Measurements from ENCODE around the gene MBNL2. TPM values are rescaled to one million over a fixed set of nuclear protein-coding genes. Genes with fewer than 3 reads are reported as not detected.

The MBNL2 gene
- total RNA-seq, 2 experiments from 2014 or later, result 2.7 to 7.4 TPM

- H3K36me3 ChIP-seq (ENCODE audit: insufficient read depth, low read length), result no peaks in the 10 kb centered on the region
- H2AFZ ChIP-seq (ENCODE audit: low read length), result no peak overlapping the region
- H3K9me3 ChIP-seq (ENCODE audit: low read length), result no peaks in the 10 kb centered on the region
- no peak overlapping the region for H3K4me3 ChIP-seq (ENCODE audit: low read depth, low read length, poor library complexity, severe bottlenecking)
- no peaks in the 10 kb centered on the region for H4K20me1 ChIP-seq (ENCODE audit: insufficient read depth, low read length)
- no peak for DNase-seq (ENCODE audit: low spot score)
- no peaks in the 10 kb centered on the region for H3K79me2 ChIP-seq (ENCODE audit: insufficient read depth, low read depth, low read length)
- intact Hi-C loops (cut with micrococcal nuclease; ENCODE audit: unreplicated experiment), result no loop called here
- no peaks in the 10 kb centered on the region for H3K4me1 ChIP-seq (ENCODE audit: insufficient read depth, low read length, poor library complexity, severe bottlenecking)
- ChIA-PET POLR2A (no interaction called here), CTCF (ENCODE audit: unreplicated experiment) (no interaction called here)
- H3K9me2 ChIP-seq (ENCODE audit: insufficient read depth, low read length), result no peaks in the 10 kb centered on the region
- BruUV-seq (replicated peaks), result no TSS peak
- H3K4me2 ChIP-seq (ENCODE audit: low read length), result no peak overlapping the region
- no peak overlapping the region for H3K27ac ChIP-seq (ENCODE audit: low read depth, low read length, poor library complexity, severe bottlenecking)
- no peak for TF ChIP-seq CTCF (conservative IDR thresholded peaks at IDR 0.05; ENCODE audit: low read length)
- no peak for TF ChIP-seq EZH2phosphoT487 (IDR thresholded peaks at IDR 0.05; ENCODE audit: borderline replicate concordance, low read depth, low read length)
Measured at GRCh38 chr13:97298816-97299215, 76.7 kb downstream of the MBNL2 start.

- no peak for DNase-seq (ENCODE audit: low spot score)
- Histone ChIP-seq H3K4me2 (ENCODE audit: low read length) (no peak overlapping the region), H3K4me1 (ENCODE audit: insufficient read depth, low read length, poor library complexity, severe bottlenecking) (no peaks in the 10 kb centered on the region), H3K27ac (ENCODE audit: low read depth, low read length, poor library complexity, severe bottlenecking) (no peak overlapping the region), H2AFZ (ENCODE audit: low read length) (no peak overlapping the region), H4K20me1 (ENCODE audit: insufficient read depth, low read length) (no peaks in the 10 kb centered on the region), H3K9me2 (ENCODE audit: insufficient read depth, low read length) (no peaks in the 10 kb centered on the region), H3K4me3 (ENCODE audit: low read depth, low read length, poor library complexity, severe bottlenecking) (no peak overlapping the region), H3K36me3 (ENCODE audit: insufficient read depth, low read length) (no peaks in the 10 kb centered on the region), H3K79me2 (ENCODE audit: insufficient read depth, low read depth, low read length) (no peaks in the 10 kb centered on the region), H3K9me3 (ENCODE audit: low read length) (no peaks in the 10 kb centered on the region)
- intact Hi-C loops (cut with micrococcal nuclease; ENCODE audit: unreplicated experiment), result no loop called here
- TF ChIP-seq EZH2phosphoT487 (IDR thresholded peaks at IDR 0.05; ENCODE audit: borderline replicate concordance, low read depth, low read length) (no peak), CTCF (conservative IDR thresholded peaks at IDR 0.05; ENCODE audit: low read length) (no peak)
- CTCF ChIA-PET (ENCODE audit: unreplicated experiment), result no interaction called here
- POLR2A ChIA-PET, result interaction anchor here (0.6 kb wide), 1 partner anchor 14 kb away, joined by 3 read pairs; no protein-coding TSS in a partner anchor
- BruUV-seq (replicated peaks), result no TSS peak
Measured at GRCh38 chr13:97300871-97301270, 78.7 kb downstream of the MBNL2 start.

GRCh38 chr13:97301382-97302095 lies 79.4 kb downstream of the MBNL2 start:
- intact Hi-C loops (cut with micrococcal nuclease; ENCODE audit: unreplicated experiment), result no loop called here
- no peak overlapping the region for H2AFZ ChIP-seq (ENCODE audit: low read length)
- H3K9me3 ChIP-seq (ENCODE audit: low read length), result no peaks in the 10 kb centered on the region
- no peak overlapping the region for H3K27ac ChIP-seq (ENCODE audit: low read depth, low read length, poor library complexity, severe bottlenecking)
- H4K20me1 ChIP-seq (ENCODE audit: insufficient read depth, low read length), result no peaks in the 10 kb centered on the region
- no peak for DNase-seq (ENCODE audit: low spot score)
- H3K9me2 ChIP-seq (ENCODE audit: insufficient read depth, low read length), result no peaks in the 10 kb centered on the region
- CTCF ChIA-PET (ENCODE audit: unreplicated experiment), result no interaction called here
- H3K36me3 ChIP-seq (ENCODE audit: insufficient read depth, low read length), result no peaks in the 10 kb centered on the region
- H3K4me2 ChIP-seq (ENCODE audit: low read length), result no peak overlapping the region
- POLR2A ChIA-PET, result interaction anchor here (0.6 kb wide), 1 partner anchor 14 kb away, joined by 3 read pairs; no protein-coding TSS in a partner anchor
- H3K4me1 ChIP-seq (ENCODE audit: insufficient read depth, low read length, poor library complexity, severe bottlenecking), result no peaks in the 10 kb centered on the region
- no peak for TF ChIP-seq EZH2phosphoT487 (IDR thresholded peaks at IDR 0.05; ENCODE audit: borderline replicate concordance, low read depth, low read length)
- no peak for TF ChIP-seq CTCF (conservative IDR thresholded peaks at IDR 0.05; ENCODE audit: low read length)
- no peak overlapping the region for H3K4me3 ChIP-seq (ENCODE audit: low read depth, low read length, poor library complexity, severe bottlenecking)
- no TSS peak for BruUV-seq (replicated peaks)
- H3K79me2 ChIP-seq (ENCODE audit: insufficient read depth, low read depth, low read length), result no peaks in the 10 kb centered on the region

All from OCI-LY7 (cell line).